Suprapubic skin (tissue), 4 donors: ENCODE data around the gene PRKACB. TPM values are rescaled to one million over a fixed set of nuclear protein-coding genes. Genes with fewer than 3 reads are reported as not detected.

Source experiments
- DNase-seq, 2 donors: peaks; one replicate each; pipeline ENCODE4 v3.0.0-alpha.2; 2019; ENCODE audit warnings: low spot score in 2 of 2
- H3K27ac ChIP-seq: fragments of 200-600 bp; sonication (generic); one replicate; pipeline ENCODE4 v1.5.1; 2019
- H3K27me3 ChIP-seq: fragments of 200-600 bp; sonication (generic); one replicate; pipeline ENCODE4 v1.5.1; 2019
- H3K36me3 ChIP-seq: fragments of 200-600 bp; sonication (generic); one replicate; pipeline ENCODE4 v1.5.1; 2019
- H3K4me1 ChIP-seq: fragments of 200-600 bp; sonication (generic); one replicate; pipeline ENCODE4 v1.5.1; 2019
- H3K4me3 ChIP-seq: fragments of 200-600 bp; sonication (generic); one replicate; pipeline ENCODE4 v1.5.1; 2019; ENCODE audit warnings: mild to moderate bottlenecking
- H3K9me3 ChIP-seq: fragments of 200-600 bp; sonication (generic); one replicate; pipeline ENCODE4 v1.5.1; 2019
- CTCF ChIP-seq, 2 donors: fragments of 200-600 bp in 1 of 2; fragments of 450-650 bp in 1 of 2; sonication (generic) in 1 of 2; IDR thresholded peaks; one replicate each; pipeline ENCODE4 v1.5.1; 2016 to 2019; ENCODE audit warnings: antibody characterized with exemption in 2 of 2, mild to moderate bottlenecking in 1 of 2, moderate library complexity in 1 of 2
- EP300 ChIP-seq: sonication (generic); formaldehyde crosslinking; IDR thresholded peaks from one replicate; pipeline ENCODE4 v1.6.1; 2017; ENCODE audit warnings: antibody characterized with exemption
- POLR2A ChIP-seq, 2 donors: fragments of 450-650 bp; IDR thresholded peaks; one replicate each; pipeline ENCODE4 v1.6.1; 2017; ENCODE audit warnings: antibody characterized with exemption in 2 of 2, mild to moderate bottlenecking in 2 of 2, moderate library complexity in 2 of 2
- POLR2AphosphoS5 ChIP-seq, 3 donors: sonication (generic); formaldehyde crosslinking; IDR thresholded peaks; one replicate each; pipeline ENCODE4 v1.6.1; 2017; ENCODE audit warnings: antibody characterized with exemption in 3 of 3
- WGBS: methylation state at CpG from one replicate; pipeline ENCODE4 v1.1.5; 2018; 5-methylcytosine and 5-hydroxymethylcytosine counted together
- total RNA-seq, 4 donors: library from RNA; depleted of rRNA; stranded (reverse); fragments of >200 nt; gene quantifications; one replicate each; pipeline ENCODE4 v1.1.0, GENCODE V29; 2016

The PRKACB gene
- total RNA-seq, 4 donors from 2014 or later = 6.6 to 12.2 (median 9.1) TPM

DNA sequence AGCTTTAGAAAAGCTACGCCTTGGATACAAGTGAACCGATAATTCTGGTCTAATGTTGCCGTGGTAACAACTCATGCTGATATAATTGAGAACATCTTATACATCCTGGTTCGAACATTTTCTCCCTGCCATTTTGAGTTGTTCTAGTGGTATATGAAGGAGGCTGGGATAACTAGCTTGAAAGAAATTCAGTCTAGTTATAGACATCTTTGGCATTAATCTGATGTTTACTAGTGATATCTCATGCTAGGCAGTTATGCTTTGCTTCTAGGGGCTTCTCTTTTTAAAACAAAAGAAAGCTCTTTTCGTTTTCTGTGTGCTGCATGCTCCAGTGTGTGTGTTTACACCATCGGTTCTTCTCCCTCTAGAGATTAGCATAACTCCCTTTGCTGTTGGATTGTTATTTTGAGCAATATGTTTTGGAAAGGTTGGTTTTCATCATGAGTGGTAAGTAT lies 20.5 kb downstream of the PRKACB start:
- Histone ChIP-seq H3K9me3 (no peaks in the 10 kb centered on the region), H3K4me1 (no peaks in the 10 kb centered on the region), H3K27ac (no peak overlapping the region), H3K4me3 (peak overlapping the region; percentile 14), H3K36me3 (no peaks in the 10 kb centered on the region), H3K27me3 (no peaks in the 10 kb centered on the region)
- WGBS = 70% methylated on average over 6 of the region's 6 CpGs
- TF ChIP-seq POLR2AphosphoS5 (IDR thresholded peaks at IDR 0.05) (no peak), EP300 (no peak), POLR2A (IDR thresholded peaks at IDR 0.05) (no peak), CTCF (IDR thresholded peaks at IDR 0.05) (no peak)
- DNase-seq = no peak

DNA sequence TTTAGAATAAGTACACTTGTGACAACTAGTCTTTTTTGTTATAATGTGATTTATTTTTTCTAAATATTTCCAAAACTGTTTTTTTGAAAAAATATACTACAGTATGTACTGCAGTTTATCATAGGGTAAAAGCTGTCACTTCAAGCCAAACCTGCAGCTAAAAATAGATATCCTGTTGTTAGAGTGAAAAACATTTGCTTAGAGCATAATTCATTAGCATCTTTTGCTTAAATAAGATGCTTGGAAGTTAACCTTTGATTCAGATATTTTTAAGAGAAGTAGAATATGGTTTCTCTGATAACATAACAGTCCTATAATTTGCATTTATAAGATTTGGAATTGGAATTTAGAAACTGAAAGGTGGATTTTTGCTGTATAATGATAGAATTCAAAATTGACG lies 21.5 kb downstream of the PRKACB start:
- Histone ChIP-seq H3K4me1 (no peaks in the 10 kb centered on the region), H3K27me3 (no peaks in the 10 kb centered on the region), H3K36me3 (no peaks in the 10 kb centered on the region), H3K27ac (no peak overlapping the region), H3K9me3 (no peaks in the 10 kb centered on the region), H3K4me3 (no peak overlapping the region)
- 90% methylated on average over 1 of the region's 1 CpG for WGBS
- DNase-seq = no peak
- TF ChIP-seq POLR2AphosphoS5 (IDR thresholded peaks at IDR 0.05) (no peak), CTCF (IDR thresholded peaks at IDR 0.05) (no peak), POLR2A (IDR thresholded peaks at IDR 0.05) (no peak), EP300 (no peak)

GRCh38 chr1:84166797-84167196 lies 22.7 kb downstream of the PRKACB start:
- Histone ChIP-seq H3K27ac (no peak overlapping the region), H3K9me3 (no peaks in the 10 kb centered on the region), H3K4me1 (no peaks in the 10 kb centered on the region), H3K36me3 (no peaks in the 10 kb centered on the region), H3K27me3 (no peaks in the 10 kb centered on the region), H3K4me3 (no peak overlapping the region)
- 83% methylated on average over 1 of the region's 1 CpG for WGBS
- DNase-seq = no peak
- TF ChIP-seq CTCF (IDR thresholded peaks at IDR 0.05) = no peak
- no peak for TF ChIP-seq EP300
- TF ChIP-seq POLR2A (IDR thresholded peaks at IDR 0.05) = no peak
- no peak for TF ChIP-seq POLR2AphosphoS5 (IDR thresholded peaks at IDR 0.05)

DNA sequence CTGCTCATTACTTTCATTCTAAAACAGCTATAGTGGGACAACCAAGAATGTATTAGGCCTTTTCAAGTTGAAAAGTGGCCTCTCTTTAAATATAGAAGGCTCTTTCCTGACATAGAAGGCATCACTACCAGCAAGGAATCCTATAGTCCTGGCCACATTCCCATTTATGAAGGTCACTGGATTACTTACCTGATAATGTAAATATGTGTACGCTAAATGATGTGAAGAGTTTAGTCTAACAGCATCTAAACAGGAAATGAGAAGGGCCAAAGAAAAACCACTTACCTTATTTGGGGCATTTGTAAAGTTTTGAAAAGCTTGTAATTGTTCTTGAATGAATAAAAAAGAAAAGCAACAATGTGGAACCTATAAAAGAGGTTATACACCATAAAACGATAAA lies 24.7 kb downstream of the PRKACB start:
- Histone ChIP-seq H3K4me3 (no peak overlapping the region), H3K9me3 (no peaks in the 10 kb centered on the region), H3K4me1 (no peaks in the 10 kb centered on the region), H3K27me3 (no peaks in the 10 kb centered on the region), H3K27ac (no peak overlapping the region), H3K36me3 (no peaks in the 10 kb centered on the region)
- no peak for DNase-seq
- WGBS = 88% methylated on average over 2 of the region's 2 CpGs
- TF ChIP-seq EP300 = no peak
- no peak for TF ChIP-seq CTCF (IDR thresholded peaks at IDR 0.05)
- TF ChIP-seq POLR2AphosphoS5 (IDR thresholded peaks at IDR 0.05) = no peak

- H3K36me3 ChIP-seq = no peaks in the 10 kb centered on the region
- WGBS = 78% methylated on average over 1 of the region's 1 CpG
- no peak overlapping the region for H3K27ac ChIP-seq
- TF ChIP-seq POLR2A (IDR thresholded peaks at IDR 0.05) (no peak), POLR2AphosphoS5 (IDR thresholded peaks at IDR 0.05) (no peak), CTCF (IDR thresholded peaks at IDR 0.05) (no peak), EP300 (no peak)
- no peak overlapping the region for H3K4me3 ChIP-seq
- H3K9me3 ChIP-seq = no peaks in the 10 kb centered on the region
- DNase-seq = no peak
- no peaks in the 10 kb centered on the region for H3K4me1 ChIP-seq
- no peaks in the 10 kb centered on the region for H3K27me3 ChIP-seq
Measured at GRCh38 chr1:84170171-84170570, 26.1 kb downstream of the PRKACB start.
